ENCODE measurements around the gene DYNLRB1.
"Not testable (repeated sequence)": the region's sequence is repeated elsewhere in the genome, so short reads cannot be mapped to it uniquely, and the experiment has no call there.

DYNLRB1 gene

DNA sequence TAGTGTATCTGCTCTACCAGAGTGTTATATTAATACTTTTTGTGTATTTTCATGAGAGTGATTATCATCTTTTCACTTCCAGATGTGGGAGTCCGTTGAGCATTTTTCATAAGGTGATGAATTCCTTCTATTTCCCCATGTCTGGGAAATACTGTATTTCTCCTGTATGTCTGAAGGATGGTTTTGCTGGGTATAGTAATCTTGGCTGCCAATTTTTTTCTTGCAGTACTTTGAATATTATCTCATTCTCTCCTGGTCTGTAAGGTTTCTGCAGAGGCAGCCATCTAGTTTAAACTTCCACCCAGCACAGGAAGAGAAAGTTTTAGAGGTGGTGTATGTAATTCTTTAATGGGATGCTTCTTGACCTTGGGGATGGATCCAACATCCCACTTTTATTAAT, 15.4 kb upstream of the DYNLRB1 start:
- no peak overlapping the region for H3K4me3 ChIP-seq (ENCODE audit: low read depth, low read length)
- DNase-seq (ENCODE audit: low read depth) = no peak
- TF ChIP-seq, protein P1, sequence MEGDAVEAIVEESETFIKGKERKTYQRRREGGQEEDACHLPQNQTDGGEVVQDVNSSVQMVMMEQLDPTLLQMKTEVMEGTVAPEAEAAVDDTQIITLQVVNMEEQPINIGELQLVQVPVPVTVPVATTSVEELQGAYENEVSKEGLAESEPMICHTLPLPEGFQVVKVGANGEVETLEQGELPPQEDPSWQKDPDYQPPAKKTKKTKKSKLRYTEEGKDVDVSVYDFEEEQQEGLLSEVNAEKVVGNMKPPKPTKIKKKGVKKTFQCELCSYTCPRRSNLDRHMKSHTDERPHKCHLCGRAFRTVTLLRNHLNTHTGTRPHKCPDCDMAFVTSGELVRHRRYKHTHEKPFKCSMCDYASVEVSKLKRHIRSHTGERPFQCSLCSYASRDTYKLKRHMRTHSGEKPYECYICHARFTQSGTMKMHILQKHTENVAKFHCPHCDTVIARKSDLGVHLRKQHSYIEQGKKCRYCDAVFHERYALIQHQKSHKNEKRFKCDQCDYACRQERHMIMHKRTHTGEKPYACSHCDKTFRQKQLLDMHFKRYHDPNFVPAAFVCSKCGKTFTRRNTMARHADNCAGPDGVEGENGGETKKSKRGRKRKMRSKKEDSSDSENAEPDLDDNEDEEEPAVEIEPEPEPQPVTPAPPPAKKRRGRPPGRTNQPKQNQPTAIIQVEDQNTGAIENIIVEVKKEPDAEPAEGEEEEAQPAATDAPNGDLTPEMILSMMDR (conservative IDR thresholded peaks at IDR 0.05; ENCODE audit: low read depth, low read length) = no peak

DNA sequence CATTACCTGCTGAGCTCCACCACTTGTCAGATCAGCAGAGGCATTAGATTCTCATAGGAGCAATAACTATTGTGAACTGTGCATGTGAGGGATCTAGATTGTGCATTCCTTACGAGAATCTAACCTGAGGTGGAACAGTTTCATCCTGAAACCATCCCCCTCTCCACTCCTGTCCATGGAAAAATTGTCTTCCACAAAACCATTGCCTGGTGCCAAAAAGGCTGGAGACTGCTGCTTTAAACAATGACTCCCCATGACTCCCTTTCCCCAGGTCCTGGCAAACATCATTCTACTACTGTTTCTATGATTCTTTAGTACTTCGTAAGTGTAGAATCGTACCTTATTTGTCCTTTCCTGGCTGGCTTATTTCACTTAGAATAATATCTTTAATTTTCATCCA, 9.7 kb upstream of the DYNLRB1 start:
- TF ChIP-seq, protein P1 (conservative IDR thresholded peaks at IDR 0.05; ENCODE audit: low read depth, low read length) = no peak
- no peak overlapping the region for H3K4me3 ChIP-seq (ENCODE audit: low read depth, low read length)
- no peak for DNase-seq (ENCODE audit: low read depth)

DNA sequence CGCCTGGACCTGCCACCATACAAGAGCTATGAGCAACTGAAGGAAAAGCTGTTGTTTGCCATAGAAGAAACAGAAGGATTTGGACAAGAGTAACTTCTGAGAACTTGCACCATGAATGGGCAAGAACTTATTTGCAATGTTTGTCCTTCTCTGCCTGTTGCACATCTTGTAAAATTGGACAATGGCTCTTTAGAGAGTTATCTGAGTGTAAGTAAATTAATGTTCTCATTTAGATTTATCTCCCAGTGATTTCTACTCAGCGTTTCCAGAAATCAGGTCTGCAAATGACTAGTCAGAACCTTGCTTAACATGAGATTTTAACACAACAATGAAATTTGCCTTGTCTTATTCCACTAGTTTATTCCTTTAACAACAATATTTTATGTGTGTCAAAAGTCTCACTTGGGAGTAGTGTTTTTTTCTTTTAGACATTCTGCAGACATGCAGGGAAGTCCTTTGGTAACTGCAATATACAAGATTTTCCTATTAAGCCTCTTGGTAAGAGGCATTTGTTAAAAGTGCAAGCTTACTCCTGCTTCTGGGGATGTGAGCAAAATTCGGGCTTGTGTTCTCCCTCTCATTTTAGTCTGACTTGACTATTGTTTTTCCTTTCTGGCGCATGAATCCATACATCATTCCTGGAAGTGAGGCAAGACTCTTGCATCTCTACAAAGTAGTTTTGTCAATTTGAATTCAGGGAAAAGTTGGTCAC, 8.4 kb upstream of the DYNLRB1 start:
- DNase-seq (ENCODE audit: low read depth) = no peak
- no peak overlapping the region for H3K4me3 ChIP-seq (ENCODE audit: low read depth, low read length)
- TF ChIP-seq, protein P1 (conservative IDR thresholded peaks at IDR 0.05; ENCODE audit: low read depth, low read length) = no peak

DNA sequence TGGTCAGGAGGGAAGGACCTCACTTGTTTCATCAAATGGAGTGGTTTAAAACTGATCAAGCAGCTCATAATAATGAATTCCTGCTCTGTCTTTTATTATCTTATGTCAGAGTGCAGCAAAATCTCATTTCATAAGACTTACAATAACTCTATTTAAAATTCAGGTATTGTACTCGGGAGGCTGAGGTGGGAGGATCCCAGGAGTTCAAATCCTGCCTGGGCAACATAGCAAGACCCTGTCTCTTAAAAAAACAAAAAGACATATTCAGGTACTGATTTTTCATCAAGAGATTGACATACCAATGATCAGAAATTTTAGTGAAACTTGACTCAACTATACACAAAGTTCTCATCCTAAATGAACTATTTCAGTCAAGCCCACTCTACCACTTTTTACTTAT, 5.6 kb upstream of the DYNLRB1 start:
- TF ChIP-seq, protein P1 (conservative IDR thresholded peaks at IDR 0.05; ENCODE audit: low read depth, low read length) = no peak
- DNase-seq (ENCODE audit: low read depth) = no peak
- H3K4me3 ChIP-seq (ENCODE audit: low read depth, low read length) = no peak overlapping the region

DNA sequence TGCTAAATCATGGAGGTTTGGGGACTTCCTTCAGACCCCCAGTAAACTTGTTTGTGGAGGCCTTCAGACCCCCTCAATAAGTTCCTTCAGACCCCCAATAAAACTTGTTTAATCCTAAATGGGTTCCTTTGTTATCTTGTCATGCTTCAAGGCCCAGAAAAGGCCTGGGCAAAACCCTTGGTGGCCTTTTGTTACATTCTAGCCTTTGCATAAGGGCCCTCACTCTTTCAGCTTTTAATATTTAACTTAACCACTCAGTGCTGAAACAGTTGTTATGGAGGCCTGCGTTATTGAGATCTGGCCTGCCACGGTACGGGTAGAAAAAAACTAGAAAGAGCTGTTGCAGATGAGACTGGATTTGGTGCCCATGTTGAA, 4.3 kb upstream of the DYNLRB1 start:
- H3K4me3 ChIP-seq (ENCODE audit: low read depth, low read length) = no peak overlapping the region
- no peak for DNase-seq (ENCODE audit: low read depth)
- TF ChIP-seq, protein P1 (conservative IDR thresholded peaks at IDR 0.05; ENCODE audit: low read depth, low read length) = no peak

DNA sequence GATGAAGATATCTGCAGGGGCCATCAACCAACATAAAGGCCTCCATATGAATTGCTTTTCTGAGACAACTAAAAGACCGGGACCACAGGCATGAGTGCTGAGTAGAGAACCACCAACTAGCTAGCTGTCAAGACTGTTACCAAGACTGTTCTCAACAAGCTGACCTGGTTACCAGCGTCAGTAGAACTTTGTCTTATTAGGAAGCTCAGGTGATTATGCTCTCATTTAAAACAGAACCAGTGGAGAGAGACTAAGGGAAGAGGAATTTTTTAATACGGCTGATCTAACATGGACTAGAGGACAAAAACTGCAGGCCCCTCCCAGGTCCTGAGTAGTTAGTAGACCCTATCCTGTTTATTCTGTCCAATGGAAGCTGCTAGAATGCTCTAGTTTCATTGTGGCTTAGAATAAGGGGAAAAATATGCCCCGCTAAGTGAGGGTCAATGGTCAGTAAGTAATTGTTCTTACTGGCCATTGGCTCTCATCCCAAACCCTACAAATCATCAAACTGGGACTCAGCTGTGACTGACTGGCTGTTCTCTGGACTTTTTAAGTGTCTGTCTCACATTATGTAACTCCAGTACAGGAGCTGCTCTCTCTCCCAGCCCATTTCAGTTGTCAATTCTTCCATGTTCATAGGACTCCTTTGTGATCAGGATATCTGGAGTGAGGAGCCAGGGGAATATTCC, 3.8 kb upstream of the DYNLRB1 start:
- H3K4me3 ChIP-seq (ENCODE audit: low read depth, low read length) = no peak overlapping the region
- TF ChIP-seq, protein P1 (conservative IDR thresholded peaks at IDR 0.05; ENCODE audit: low read depth, low read length) = no peak
- no peak for DNase-seq (ENCODE audit: low read depth)

DNA sequence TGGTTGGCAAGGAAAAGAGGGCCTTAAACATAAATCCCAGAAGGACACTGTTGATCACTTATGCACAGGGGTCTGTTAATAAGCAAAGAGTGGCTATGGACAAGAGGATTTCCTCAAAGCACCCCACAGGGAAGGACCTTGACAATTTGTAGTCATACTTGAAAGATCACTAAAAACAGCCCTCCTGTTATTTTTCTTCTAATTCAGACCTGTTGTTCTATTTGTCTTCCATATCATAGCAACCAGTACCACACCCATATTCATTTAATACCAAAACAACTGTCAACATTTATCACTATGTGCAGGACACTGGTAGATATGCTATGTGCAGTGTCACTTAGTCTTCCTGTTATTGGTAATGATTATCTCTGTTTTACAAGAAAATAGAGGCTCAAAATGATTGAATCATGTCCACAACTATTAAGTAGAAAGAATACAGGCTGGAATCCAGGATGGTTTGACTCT, 3.2 kb upstream of the DYNLRB1 start:
- TF ChIP-seq, protein P1 (conservative IDR thresholded peaks at IDR 0.05; ENCODE audit: low read depth, low read length) = no peak
- DNase-seq (ENCODE audit: low read depth) = no peak

DNA sequence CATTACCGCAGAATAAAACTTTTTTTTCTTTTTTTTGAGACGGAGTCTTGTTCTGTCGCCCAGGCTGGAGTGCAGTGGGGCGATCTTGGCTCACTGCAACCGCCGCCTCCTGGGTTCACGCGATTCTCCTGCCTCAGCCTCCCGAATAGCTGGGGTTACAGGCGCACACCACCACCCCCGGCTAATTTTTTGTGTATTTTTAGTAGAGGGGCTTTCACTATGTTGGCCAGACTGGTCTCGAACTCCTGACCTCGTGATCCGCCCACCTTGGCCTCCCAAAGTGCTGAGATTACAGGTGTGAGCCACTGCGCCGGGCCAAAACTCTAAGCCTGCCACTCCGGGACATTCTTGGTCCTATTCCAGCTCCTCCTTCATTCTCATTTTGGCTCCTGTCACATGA, 2.2 kb upstream of the DYNLRB1 start:
- H3K4me3 ChIP-seq (ENCODE audit: low read depth, low read length); DNase-seq (ENCODE audit: low read depth): not testable (repeated sequence)

More for the DNA sequence above, 3.2 kb upstream of the DYNLRB1 start:
- no peak overlapping the region for H3K4me3 ChIP-seq (ENCODE audit: low read depth, low read length)
